Duodenal mucosa (tissue), 2 donors: Measurements from ENCODE around the gene FAM210B.
A peak's percentile ranks its signal among the peaks of the same experiment; 100 is the strongest.

ENCODE experiments used
- H3K27ac ChIP-seq: one replicate; pipeline ENCODE4 v1.7.0; 2013; ENCODE audit warnings: low read depth, low read length
- H3K27me3 ChIP-seq, 2 donors: one replicate each; pipeline ENCODE4 v1.7.0; 2013; ENCODE audit warnings: low read length in 2 of 2, control low read depth in 1 of 2; ENCODE audit not compliant: insufficient read depth in 2 of 2, control insufficient read depth in 1 of 2
- H3K36me3 ChIP-seq, 2 donors: one replicate each; pipeline ENCODE4 v1.7.0; 2013; ENCODE audit warnings: low read length in 2 of 2, control low read depth in 1 of 2; ENCODE audit not compliant: insufficient read depth in 2 of 2, control insufficient read depth in 1 of 2
- H3K4me1 ChIP-seq, 2 donors: one replicate each; pipeline ENCODE4 v1.7.0; 2013; ENCODE audit warnings: low read length in 2 of 2, control low read depth in 1 of 2; ENCODE audit not compliant: insufficient read depth in 2 of 2, control insufficient read depth in 1 of 2
- H3K4me3 ChIP-seq, 2 donors: one replicate each; pipeline ENCODE4 v1.7.0; 2013; ENCODE audit warnings: low read length in 2 of 2, low read depth in 1 of 2
- H3K9ac ChIP-seq, 2 donors: one replicate each; pipeline ENCODE4 v1.7.0; 2013; ENCODE audit warnings: low read length in 2 of 2, low read depth in 1 of 2
- H3K9me3 ChIP-seq, 2 donors: one replicate each; pipeline ENCODE4 v1.7.0; 2013; ENCODE audit warnings: low read length in 2 of 2, control low read depth in 1 of 2; ENCODE audit not compliant: control insufficient read depth in 1 of 2

Gene FAM210B

DNA sequence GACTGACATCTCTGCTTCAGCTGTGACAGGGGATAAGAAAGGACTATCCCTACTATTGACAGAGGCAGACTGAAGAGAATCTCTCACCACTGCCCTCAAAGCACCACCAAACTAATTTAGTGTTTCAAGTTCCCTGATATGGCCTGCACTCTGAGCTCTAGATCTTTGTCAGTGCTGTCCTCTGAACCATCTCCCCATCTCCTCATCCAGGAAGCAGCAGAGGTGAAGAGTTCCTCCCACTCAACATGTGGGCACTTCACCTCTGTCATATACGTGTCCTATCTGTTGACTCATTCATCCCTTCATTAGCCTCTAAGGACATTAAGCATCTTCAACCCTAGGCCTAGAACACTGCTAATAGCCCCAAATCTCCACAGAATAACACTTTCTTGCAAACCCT is 14.1 kb downstream of the FAM210B start:
- peaks cover 0 to 7% of the 10 kb centered on the region in 2 donors for H3K4me1 ChIP-seq
- no peaks in the 10 kb centered on the region for H3K27me3 ChIP-seq
- no peak overlapping the region for H3K4me3 ChIP-seq
- no peaks in the 10 kb centered on the region for H3K9me3 ChIP-seq
- H3K27ac ChIP-seq = no peak overlapping the region
- H3K36me3 ChIP-seq = peaks cover 3 to 61% of the 10 kb centered on the region in 2 donors
- no peak overlapping the region for H3K9ac ChIP-seq

GRCh38 chr20:56373942-56374341 is 15.2 kb downstream of the FAM210B start:
- Histone ChIP-seq H3K4me1 (peaks cover 0 to 7% of the 10 kb centered on the region in 2 donors), H3K9me3 (no peaks in the 10 kb centered on the region), H3K9ac (no peak overlapping the region), H3K4me3 (no peak overlapping the region), H3K27me3 (no peaks in the 10 kb centered on the region), H3K36me3 (peaks cover 3 to 64% of the 10 kb centered on the region in 2 donors), H3K27ac (no peak overlapping the region)

GRCh38 chr20:56376331-56376730 is 17.6 kb downstream of the FAM210B start:
- no peaks in the 10 kb centered on the region for H3K27me3 ChIP-seq
- no peak overlapping the region for H3K9ac ChIP-seq
- H3K4me1 ChIP-seq = peaks cover 0 to 7% of the 10 kb centered on the region in 2 donors
- no peaks in the 10 kb centered on the region for H3K9me3 ChIP-seq
- H3K4me3 ChIP-seq = no peak overlapping the region
- H3K27ac ChIP-seq = no peak overlapping the region
- peaks cover 0 to 57% of the 10 kb centered on the region in 2 donors for H3K36me3 ChIP-seq

DNA sequence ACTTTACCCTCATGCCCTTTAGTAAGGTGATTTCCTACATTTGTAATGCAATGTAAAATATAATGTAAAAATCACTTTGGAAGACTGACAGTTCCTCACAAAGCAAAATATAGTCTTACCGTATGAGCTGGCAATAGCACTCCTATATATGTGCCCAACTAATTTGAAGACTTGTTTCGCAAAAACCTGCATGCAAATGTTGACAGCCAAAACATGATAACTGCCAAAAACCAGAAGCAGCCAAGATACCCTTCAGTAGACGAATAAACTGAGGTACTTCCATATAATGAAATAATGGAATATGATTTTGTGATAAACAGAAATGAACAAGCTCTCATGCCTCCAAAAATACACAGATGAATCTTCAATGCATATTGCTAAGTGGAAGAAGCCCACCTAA is 19.6 kb downstream of the FAM210B start:
- Histone ChIP-seq H3K9me3 (no peaks in the 10 kb centered on the region), H3K4me3 (no peak overlapping the region), H3K9ac (no peak overlapping the region), H3K27me3 (no peaks in the 10 kb centered on the region), H3K27ac (no peak overlapping the region), H3K4me1 (peaks cover 0 to 7% of the 10 kb centered on the region in 2 donors), H3K36me3 (peaks cover 0 to 45% of the 10 kb centered on the region in 2 donors)

DNA sequence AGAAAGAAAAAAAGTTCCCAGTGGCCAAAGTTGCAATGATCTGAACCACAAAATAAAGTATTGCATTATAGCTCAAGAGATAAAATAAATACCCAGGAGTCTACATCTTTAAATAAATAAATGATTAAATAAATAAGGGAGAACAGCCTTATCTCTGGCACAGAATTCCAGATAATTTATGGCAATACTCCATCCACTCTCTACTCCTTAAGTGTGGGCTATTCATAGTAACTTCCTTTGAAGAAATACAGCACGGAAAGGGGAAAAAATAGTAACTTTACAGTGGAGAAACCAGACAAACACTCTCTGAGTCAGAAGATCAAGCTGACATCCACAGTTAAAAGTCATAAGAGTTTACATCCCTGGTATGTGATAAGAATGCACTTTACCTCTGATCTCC is 21.6 kb downstream of the FAM210B start:
- no peak overlapping the region for H3K9ac ChIP-seq
- no peaks in the 10 kb centered on the region for H3K9me3 ChIP-seq
- H3K4me3 ChIP-seq = no peak overlapping the region
- no peaks in the 10 kb centered on the region for H3K27me3 ChIP-seq
- no peak overlapping the region for H3K27ac ChIP-seq
- peaks cover 8 to 52% of the 10 kb centered on the region in 2 donors for H3K36me3 ChIP-seq
- H3K4me1 ChIP-seq = peaks cover 0 to 7% of the 10 kb centered on the region in 2 donors

DNA sequence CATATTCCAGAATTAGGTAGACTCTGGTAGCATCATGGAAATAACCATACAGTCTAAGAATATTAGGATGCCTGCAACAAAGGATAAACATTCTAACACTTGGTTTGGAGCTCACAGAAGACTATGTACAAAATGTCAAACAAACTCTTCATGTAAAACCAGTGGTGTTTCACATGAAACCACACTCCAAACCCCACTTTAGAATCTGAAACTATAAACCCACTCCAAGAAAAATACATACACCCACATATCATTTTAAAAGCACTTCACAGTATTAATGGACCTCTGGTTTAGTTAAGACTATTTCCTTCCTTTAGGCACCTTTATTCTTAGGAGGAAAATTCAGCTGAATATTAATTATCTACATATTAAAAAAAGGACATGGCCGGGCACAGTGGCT is 22.7 kb downstream of the FAM210B start:
- H3K4me3 ChIP-seq = no peak overlapping the region
- H3K36me3 ChIP-seq = peaks cover 8 to 57% of the 10 kb centered on the region in 2 donors
- no peaks in the 10 kb centered on the region for H3K4me1 ChIP-seq
- no peaks in the 10 kb centered on the region for H3K27me3 ChIP-seq
- no peak overlapping the region for H3K9ac ChIP-seq
- no peaks in the 10 kb centered on the region for H3K9me3 ChIP-seq
- H3K27ac ChIP-seq = no peak overlapping the region

- Histone ChIP-seq H3K27ac (no peak overlapping the region), H3K9me3 (no peaks in the 10 kb centered on the region), H3K4me1 (no peaks in the 10 kb centered on the region), H3K27me3 (no peaks in the 10 kb centered on the region), H3K36me3 (peaks cover 8 to 52% of the 10 kb centered on the region in 2 donors), H3K4me3 (no peak overlapping the region), H3K9ac (no peak overlapping the region)
These were observed 23.9 kb downstream of the FAM210B start for GRCh38 chr20:56382696-56383095.

DNA sequence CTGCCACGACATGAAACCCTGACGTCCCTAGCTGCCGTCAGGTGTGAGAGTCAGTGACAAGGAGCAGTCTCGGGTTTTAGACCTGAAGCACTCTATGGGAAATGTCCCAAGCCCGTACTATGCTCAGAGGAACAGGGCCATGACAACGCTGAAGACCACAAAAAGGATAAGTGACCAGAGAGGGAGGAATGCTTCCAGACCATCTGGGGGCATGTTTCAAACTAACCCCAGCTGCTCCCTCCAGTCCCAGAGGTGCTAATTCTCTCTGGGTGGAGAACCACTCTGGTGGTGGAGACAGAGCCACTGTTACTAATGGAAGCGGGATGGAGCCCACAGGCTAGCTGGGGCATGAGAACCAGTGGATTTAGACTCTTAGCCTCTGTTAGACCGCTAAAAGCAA is 24.6 kb downstream of the FAM210B start:
- no peak overlapping the region for H3K27ac ChIP-seq
- no peaks in the 10 kb centered on the region for H3K27me3 ChIP-seq
- peak overlapping the region in 1 of 2 donors; percentile 18 for H3K9ac ChIP-seq
- H3K4me1 ChIP-seq = no peaks in the 10 kb centered on the region
- H3K9me3 ChIP-seq = no peaks in the 10 kb centered on the region
- no peak overlapping the region for H3K4me3 ChIP-seq
- H3K36me3 ChIP-seq = peaks cover 8 to 52% of the 10 kb centered on the region in 2 donors

DNA sequence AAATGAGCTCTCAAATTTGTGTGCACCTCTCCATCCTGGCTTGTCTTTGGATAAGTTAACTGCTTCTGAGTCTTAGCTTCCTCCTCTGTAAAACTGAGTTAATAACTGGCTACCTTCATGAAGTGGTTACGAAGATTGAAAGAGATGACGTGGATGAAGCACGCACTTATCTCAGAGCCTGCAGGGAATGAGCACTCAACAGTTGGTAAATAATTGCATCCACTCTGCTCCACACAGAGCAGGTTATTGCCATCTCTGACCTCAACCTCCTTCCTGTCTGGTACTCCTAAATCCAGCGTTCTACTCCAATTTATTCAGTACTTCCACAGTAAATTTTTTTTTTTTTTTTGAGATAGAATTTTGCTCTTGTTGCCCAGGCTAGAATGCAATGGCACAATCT is 26.4 kb downstream of the FAM210B start:
- H3K9me3 ChIP-seq = no peaks in the 10 kb centered on the region
- H3K4me3 ChIP-seq = no peak overlapping the region
- no peaks in the 10 kb centered on the region for H3K27me3 ChIP-seq
- no peak overlapping the region for H3K9ac ChIP-seq
- no peak overlapping the region for H3K27ac ChIP-seq
- no peaks in the 10 kb centered on the region for H3K4me1 ChIP-seq
- peaks cover 8 to 50% of the 10 kb centered on the region in 2 donors for H3K36me3 ChIP-seq

DNA sequence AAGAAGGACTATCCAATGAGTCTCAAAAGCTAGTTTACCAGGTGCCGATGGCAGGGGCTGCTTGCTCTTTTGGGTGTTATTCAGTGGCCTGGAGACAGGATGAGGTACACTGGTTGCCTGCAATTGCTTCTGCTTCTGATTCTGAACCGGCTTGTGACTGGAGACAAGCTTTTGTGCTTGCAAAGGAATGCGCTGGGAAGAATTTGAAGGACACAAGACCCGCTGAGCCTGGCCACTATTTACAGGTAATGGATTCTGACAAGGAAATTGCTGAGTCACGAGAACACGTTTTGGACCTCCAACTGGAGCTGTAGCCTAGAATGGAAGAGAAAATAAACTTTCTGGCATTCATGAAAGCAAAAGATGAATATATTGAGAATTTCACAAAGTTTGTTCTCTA is 27.4 kb downstream of the FAM210B start:
- Histone ChIP-seq H3K4me1 (peaks cover 6 to 8% of the 10 kb centered on the region in 2 donors), H3K4me3 (no peak overlapping the region), H3K36me3 (peaks cover 8 to 43% of the 10 kb centered on the region in 2 donors), H3K27me3 (no peaks in the 10 kb centered on the region), H3K9ac (no peak overlapping the region), H3K27ac (no peak overlapping the region), H3K9me3 (no peaks in the 10 kb centered on the region)

DNA sequence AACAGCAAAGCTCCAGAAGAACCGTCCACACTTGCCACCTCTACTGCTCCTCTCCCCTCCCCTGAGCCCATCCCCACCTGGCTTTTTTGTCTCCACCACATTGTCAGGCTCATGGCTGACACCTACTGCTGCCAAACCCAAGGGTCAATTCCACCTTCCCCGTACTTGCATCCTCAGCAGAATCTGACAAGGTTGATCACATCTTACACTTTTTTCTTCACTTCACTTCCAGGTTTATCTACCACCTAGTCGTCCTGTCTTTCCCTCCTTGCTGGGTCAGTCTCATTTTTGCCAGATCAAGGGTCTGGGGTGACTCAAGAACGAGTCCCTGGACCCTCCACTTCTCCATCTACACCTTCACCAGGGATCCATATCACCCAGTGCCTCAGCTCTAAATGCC is 30.1 kb downstream of the FAM210B start:
- Histone ChIP-seq H3K36me3 (peaks cover 8 to 31% of the 10 kb centered on the region in 2 donors), H3K27me3 (no peaks in the 10 kb centered on the region), H3K4me1 (peaks cover 17 to 19% of the 10 kb centered on the region in 2 donors), H3K9me3 (no peaks in the 10 kb centered on the region), H3K27ac (no peak overlapping the region), H3K4me3 (no peak overlapping the region), H3K9ac (no peak overlapping the region)
